HG03457 (cell line): ENCODE results near the gene TCF19.

Experiments
- ATAC-seq: cut with Tn5 transposase; IDR thresholded peaks from one replicate; pipeline ENCODE4 v1.9.1; 2021; ENCODE audit warnings: moderate number of reproducible peaks; ENCODE audit not compliant: unreplicated experiment

TCF19 gene

GRCh38 chr6:31126396-31127175 is 31.8 kb upstream of the TCF19 start:
- no peak for ATAC-seq

GRCh38 chr6:31128093-31128676 is 30.2 kb upstream of the TCF19 start:
- no peak for ATAC-seq

- ATAC-seq = no peak
Measured at GRCh38 chr6:31129130-31129529, 29.3 kb upstream of the TCF19 start.

GRCh38 chr6:31130751-31131150 is 27.6 kb upstream of the TCF19 start:
- no peak for ATAC-seq

GRCh38 chr6:31131595-31131994 is 26.8 kb upstream of the TCF19 start:
- no peak for ATAC-seq

GRCh38 chr6:31132806-31133205 is 25.6 kb upstream of the TCF19 start:
- no peak for ATAC-seq

GRCh38 chr6:31135710-31136109 is 22.7 kb upstream of the TCF19 start:
- no peak for ATAC-seq

- ATAC-seq = no peak
Measured at GRCh38 chr6:31138982-31139381, 19.4 kb upstream of the TCF19 start, which contains the start of gene PSORS1C2. Gene PSORS1C2, minus strand, starts transcription at chr6:31139066. Its CDS starts 40 bp downstream, at chr6:31139026.

GRCh38 chr6:31139599-31139998 is 18.8 kb upstream of the TCF19 start:
- ATAC-seq = no peak

GRCh38 chr6:31140643-31141042 is 17.7 kb upstream of the TCF19 start:
- ATAC-seq = no peak

GRCh38 chr6:31142361-31142761 is 16.0 kb upstream of the TCF19 start:
- no peak for ATAC-seq

- ATAC-seq = no peak
Measured at GRCh38 chr6:31143148-31143547, 15.2 kb upstream of the TCF19 start.

GRCh38 chr6:31144296-31144969 is 14.0 kb upstream of the TCF19 start:
- no peak for ATAC-seq

- no peak for ATAC-seq
Measured at GRCh38 chr6:31144970-31145340, 13.4 kb upstream of the TCF19 start.

- ATAC-seq = no peak
Measured at GRCh38 chr6:31145386-31145785, 13.0 kb upstream of the TCF19 start.

- ATAC-seq = no peak
Measured at GRCh38 chr6:31149827-31150447, 8.5 kb upstream of the TCF19 start.

GRCh38 chr6:31152781-31153180 is 5.6 kb upstream of the TCF19 start:
- ATAC-seq = no peak

- ATAC-seq = no peak
Measured at GRCh38 chr6:31154436-31154835, 4.0 kb upstream of the TCF19 start.

GRCh38 chr6:31156641-31157040 is 1.7 kb upstream of the TCF19 start:
- ATAC-seq = no peak

GRCh38 chr6:31157513-31158139 is 763 bp upstream of the TCF19 start, which contains the start of gene CCHCR1:
Gene CCHCR1, minus strand, starts transcription at chr6:31157802. Its CDS starts 202 bp downstream, at chr6:31157600.
- ATAC-seq = no peak
